ENCODE results near the gene PRG2. TPM values are rescaled to one million over a fixed set of nuclear protein-coding genes. Genes with fewer than 3 reads are reported as not detected.
"Not testable (repeated sequence)": the region's sequence is repeated elsewhere in the genome, so short reads cannot be mapped to it uniquely, and the experiment has no call there.

PRG2 gene
- total RNA-seq, 1 donor from 2014 or later, result 3.1 TPM

- DNase-seq (ENCODE audit: low spot score), result no peak
Measured at GRCh38 chr11:57421066-57421465, 30.6 kb upstream of the PRG2 start.

- DNase-seq (ENCODE audit: low spot score), result no peak
Measured at GRCh38 chr11:57419146-57419545, 28.7 kb upstream of the PRG2 start.

GRCh38 chr11:57418131-57418530 lies 27.7 kb upstream of the PRG2 start:
- no peak for DNase-seq (ENCODE audit: low spot score)

GRCh38 chr11:57417056-57417455 lies 26.6 kb upstream of the PRG2 start:
- DNase-seq (ENCODE audit: low spot score), result peak; percentile 71

- no peak for DNase-seq (ENCODE audit: low spot score)
Measured at GRCh38 chr11:57416436-57416835, 26.0 kb upstream of the PRG2 start.

- DNase-seq (ENCODE audit: low spot score), result no peak
Measured at GRCh38 chr11:57414612-57415212, 24.3 kb upstream of the PRG2 start.

- DNase-seq (ENCODE audit: low spot score), result no peak
Measured at GRCh38 chr11:57413681-57414080, 23.2 kb upstream of the PRG2 start.

GRCh38 chr11:57410287-57410686 lies 19.8 kb upstream of the PRG2 start:
- no peak for DNase-seq (ENCODE audit: low spot score)

GRCh38 chr11:57409321-57410100 lies 19.1 kb upstream of the PRG2 start:
- no peak for DNase-seq (ENCODE audit: low spot score)

GRCh38 chr11:57408771-57409170 lies 18.3 kb upstream of the PRG2 start:
- DNase-seq (ENCODE audit: low spot score), result no peak

GRCh38 chr11:57407941-57408475 lies 17.6 kb upstream of the PRG2 start:
- no peak for DNase-seq (ENCODE audit: low spot score)

- no peak for DNase-seq (ENCODE audit: low spot score)
Measured at GRCh38 chr11:57407010-57407920, 16.8 kb upstream of the PRG2 start.

- peak; percentile 8 for DNase-seq (ENCODE audit: low spot score)
Measured at GRCh38 chr11:57406337-57406904, 16.0 kb upstream of the PRG2 start.

- DNase-seq (ENCODE audit: low spot score), result no peak
Measured at GRCh38 chr11:57405271-57405860, 14.9 kb upstream of the PRG2 start.

GRCh38 chr11:57403802-57404147 lies 13.3 kb upstream of the PRG2 start:
- no peak for DNase-seq (ENCODE audit: low spot score)

- DNase-seq (ENCODE audit: low spot score), result not testable (repeated sequence)
Measured at GRCh38 chr11:57403003-57403801, 12.8 kb upstream of the PRG2 start.

- DNase-seq (ENCODE audit: low spot score), result no peak
Measured at GRCh38 chr11:57402188-57403002, 11.9 kb upstream of the PRG2 start.

- DNase-seq (ENCODE audit: low spot score), result no peak
Measured at GRCh38 chr11:57399972-57400578, 9.6 kb upstream of the PRG2 start.

- no peak for DNase-seq (ENCODE audit: low spot score)
Measured at GRCh38 chr11:57399221-57399620, 8.8 kb upstream of the PRG2 start.
